GM19455 (cell line): ENCODE results near the gene ABCD1.
"Not testable (repeated sequence)": the region's sequence is repeated elsewhere in the genome, so short reads cannot be mapped to it uniquely, and the experiment has no call there.

Experiments
- ATAC-seq: cut with Tn5 transposase; IDR thresholded peaks from one replicate; pipeline ENCODE4 v1.9.1; 2021; ENCODE audit not compliant: unreplicated experiment

ABCD1 gene

GRCh38 chrX:153724252-153725038 lies at the start of gene ABCD1, which contains the start of gene BCAP31:
TSS of gene ABCD1 (plus strand) at chrX:153724856. CDS start at chrX:153725267, 411 bp downstream.
TSS of gene BCAP31 (minus strand) at chrX:153724387. CDS start at chrX:153723244, 1,143 bp downstream.
- peak; percentile 54 for ATAC-seq

DNA sequence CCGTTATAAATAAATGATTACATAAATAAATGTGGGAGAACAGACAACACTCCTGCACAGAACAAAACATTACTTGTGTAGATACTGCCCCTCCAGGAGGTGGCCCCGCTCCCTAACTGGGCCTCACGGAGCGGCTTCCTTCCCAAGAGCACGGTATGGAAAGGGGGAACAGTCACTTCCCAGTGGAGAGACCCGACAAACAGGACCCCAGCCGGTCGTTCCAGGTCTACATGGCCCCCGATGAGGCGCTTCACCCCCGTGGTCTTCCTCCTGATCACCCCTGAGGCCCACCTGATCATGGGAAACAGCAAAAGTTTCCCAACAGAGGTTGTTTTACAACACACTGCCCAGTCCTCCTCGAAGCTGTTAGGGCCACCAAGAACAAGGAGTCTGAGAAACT lies 43.5 kb upstream of the ABCD1 start:
- no peak for ATAC-seq

DNA sequence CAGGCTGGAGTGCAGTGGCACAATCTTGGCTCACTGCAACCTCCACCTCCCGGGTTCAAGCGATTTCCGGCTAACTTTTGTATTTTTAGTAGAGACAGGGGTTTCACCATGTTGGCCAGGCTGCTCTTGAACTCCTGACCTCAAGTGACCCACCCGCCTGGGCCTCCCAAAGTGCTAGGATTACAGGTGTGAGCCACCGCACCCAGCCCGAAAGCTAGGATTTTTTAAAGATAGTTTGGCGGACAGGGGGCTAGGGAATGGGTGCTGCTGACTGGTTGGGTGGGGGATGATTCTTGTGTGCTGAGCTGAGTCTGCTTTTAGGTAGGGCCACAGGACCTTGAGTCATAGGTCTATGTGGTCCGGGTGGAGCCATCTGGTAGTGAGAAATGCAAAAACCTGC lies 41.2 kb upstream of the ABCD1 start:
- not testable (repeated sequence) for ATAC-seq

GRCh38 chrX:153684467-153685155 lies 40.0 kb upstream of the ABCD1 start:
- no peak for ATAC-seq

- no peak for ATAC-seq
Observed at GRCh38 chrX:153685156-153685536, 39.5 kb upstream of the ABCD1 start.

DNA sequence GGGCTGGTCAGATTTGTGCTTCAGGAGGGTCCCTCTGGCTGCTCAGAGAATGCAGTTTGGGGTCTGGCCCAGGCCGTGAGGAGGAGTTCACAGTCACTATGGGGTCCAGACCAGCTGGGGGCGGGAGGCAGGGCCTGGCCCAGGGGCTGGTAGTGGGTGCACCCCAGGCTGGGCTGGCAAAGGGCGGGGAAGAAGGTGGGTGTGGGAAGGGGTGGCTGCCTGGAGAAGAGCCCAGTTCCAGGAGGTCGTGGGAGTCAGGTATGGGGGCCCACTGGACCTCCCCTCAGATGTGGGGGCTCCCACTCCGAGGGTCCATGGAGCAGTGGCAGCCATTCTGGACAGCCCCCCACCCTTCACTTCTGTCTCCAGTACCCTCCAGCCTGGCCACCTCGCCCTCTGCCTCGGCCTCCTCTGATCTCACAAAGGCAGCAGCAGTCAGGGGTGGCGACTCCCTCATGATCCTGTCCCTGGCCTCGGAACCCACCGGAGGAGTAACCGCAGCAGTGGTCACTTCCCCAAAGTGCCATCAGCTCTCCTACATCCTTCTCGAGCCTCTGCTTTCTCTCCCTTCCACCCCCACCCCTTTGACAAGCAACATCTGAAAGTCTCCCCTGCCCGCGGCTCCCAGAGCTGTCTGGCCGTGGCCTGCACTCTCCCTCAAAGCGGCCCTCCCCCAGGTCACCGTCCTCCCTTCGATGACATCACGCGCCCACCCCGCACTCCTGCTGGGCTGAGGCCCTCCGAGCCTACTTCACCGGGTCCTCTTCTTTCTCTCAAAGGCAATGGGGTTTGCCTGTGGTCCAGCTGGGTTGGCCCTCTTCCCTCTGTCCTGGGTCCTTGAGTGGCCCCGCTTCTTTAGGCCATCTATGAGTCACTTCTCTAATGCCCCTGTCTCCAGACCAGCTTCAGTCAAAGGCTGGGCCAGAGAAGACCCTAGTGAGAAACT lies 38.6 kb upstream of the ABCD1 start:
- ATAC-seq: no peak

- no peak for ATAC-seq
Observed at GRCh38 chrX:153686711-153687110, 37.9 kb upstream of the ABCD1 start.

GRCh38 chrX:153687121-153688039 lies 37.3 kb upstream of the ABCD1 start, which contains the start of gene SLC6A8:
TSS of gene SLC6A8 (plus strand) at chrX:153687926. CDS start at chrX:153688575, 649 bp downstream.
- no peak for ATAC-seq

- no peak for ATAC-seq
Observed at GRCh38 chrX:153688071-153688470, 36.6 kb upstream of the ABCD1 start.

DNA sequence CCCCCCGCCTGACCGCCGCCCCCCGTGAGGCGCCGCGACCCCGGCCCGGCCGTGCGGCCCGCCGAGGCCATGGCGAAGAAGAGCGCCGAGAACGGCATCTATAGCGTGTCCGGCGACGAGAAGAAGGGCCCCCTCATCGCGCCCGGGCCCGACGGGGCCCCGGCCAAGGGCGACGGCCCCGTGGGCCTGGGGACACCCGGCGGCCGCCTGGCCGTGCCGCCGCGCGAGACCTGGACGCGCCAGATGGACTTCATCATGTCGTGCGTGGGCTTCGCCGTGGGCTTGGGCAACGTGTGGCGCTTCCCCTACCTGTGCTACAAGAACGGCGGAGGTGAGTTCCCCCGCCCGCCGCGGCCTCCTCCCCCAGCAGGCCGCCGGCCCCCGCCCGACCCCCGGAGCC lies 36.1 kb upstream of the ABCD1 start:
- no peak for ATAC-seq

- no peak for ATAC-seq
Observed at GRCh38 chrX:153688911-153689590, 35.6 kb upstream of the ABCD1 start.

- no peak for ATAC-seq
Observed at GRCh38 chrX:153689654-153690465, 34.8 kb upstream of the ABCD1 start.

GRCh38 chrX:153690466-153690865 lies 34.2 kb upstream of the ABCD1 start:
- ATAC-seq: no peak

GRCh38 chrX:153691032-153691827 lies 33.4 kb upstream of the ABCD1 start:
- ATAC-seq: not testable (repeated sequence)

- ATAC-seq: no peak
Observed at GRCh38 chrX:153692003-153692402, 32.7 kb upstream of the ABCD1 start.

- ATAC-seq: no peak
Observed at GRCh38 chrX:153692611-153693156, 32.0 kb upstream of the ABCD1 start.
